Type B pancreatic cell (in vitro differentiated cells): ENCODE measurements around the gene ATG16L2. TPM values are rescaled to one million over a fixed set of nuclear protein-coding genes. Genes with fewer than 3 reads are reported as not detected.
"Not testable (repeated sequence)": the region's sequence is repeated elsewhere in the genome, so short reads cannot be mapped to it uniquely, and the experiment has no call there.

Experiments used
- DNase-seq: peaks from one replicate; pipeline ENCODE4 v3.0.0; 2021; ENCODE audit warnings: mixed read lengths; ENCODE audit not compliant: unreplicated experiment; ENCODE audit errors: extremely low spot score
- H3K27ac Mint-ChIP-seq: 2 replicates; pipeline ENCODE4 v1.8.0; 2021; ENCODE audit warnings: mild to moderate bottlenecking, mixed read lengths
- H3K27me3 Mint-ChIP-seq: 2 replicates; pipeline ENCODE4 v1.8.0; 2021; ENCODE audit warnings: mixed read lengths
- H3K36me3 Mint-ChIP-seq: 2 replicates; pipeline ENCODE4 v1.8.0; 2021; ENCODE audit warnings: mixed read lengths
- H3K4me1 Mint-ChIP-seq: one replicate; pipeline ENCODE4 v1.8.0; 2021; ENCODE audit warnings: mixed read lengths; ENCODE audit not compliant: unreplicated experiment
- H3K4me3 Mint-ChIP-seq: 2 replicates; pipeline ENCODE4 v1.8.0; 2021; ENCODE audit warnings: mild to moderate bottlenecking, mixed read lengths
- H3K9me3 Mint-ChIP-seq: 2 replicates; pipeline ENCODE4 v1.8.0; 2021; ENCODE audit warnings: mixed read lengths
- CTCF ChIP-seq: fragments of 200-600 bp; sonication (generic); conservative IDR thresholded peaks from 2 replicates; pipeline ENCODE4 v1.5.0; 2021; ENCODE audit warnings: antibody characterized with exemption, mild to moderate bottlenecking
- total RNA-seq: library from RNA; stranded (reverse); gene quantifications from 2 replicates; pipeline ENCODE4 v1.2.1, GENCODE V29; 2021; ENCODE audit warnings: low replicate concordance

ATG16L2 gene
- total RNA-seq, 1 donor from 2014 or later: 29.5 TPM

- no peak for TF ChIP-seq CTCF
- no peaks in the 10 kb centered on the region for H3K9me3 Mint-ChIP-seq
- DNase-seq: no peak
- no peaks in the 10 kb centered on the region for H3K27me3 Mint-ChIP-seq
- no peaks in the 10 kb centered on the region for H3K4me1 Mint-ChIP-seq
- H3K27ac Mint-ChIP-seq: no peak overlapping the region
- H3K36me3 Mint-ChIP-seq: peaks cover 4% of the 10 kb centered on the region
- H3K4me3 Mint-ChIP-seq: no peak overlapping the region
These were observed 42.5 kb downstream of the ATG16L2 start for GRCh38 chr11:72856551-72857345.

GRCh38 chr11:72858267-72858666 lies 44.1 kb downstream of the ATG16L2 start:
- H3K27me3 Mint-ChIP-seq, H3K4me1 Mint-ChIP-seq, H3K27ac Mint-ChIP-seq, H3K4me3 Mint-ChIP-seq, H3K9me3 Mint-ChIP-seq, H3K36me3 Mint-ChIP-seq, DNase-seq: not testable (repeated sequence)

GRCh38 chr11:72859126-72859525 lies 44.9 kb downstream of the ATG16L2 start:
- Mint-ChIP-seq H3K4me3 (no peak overlapping the region), H3K27me3 (no peaks in the 10 kb centered on the region), H3K36me3 (peaks cover 4% of the 10 kb centered on the region), H3K9me3 (no peaks in the 10 kb centered on the region), H3K27ac (no peak overlapping the region), H3K4me1 (no peaks in the 10 kb centered on the region)
- DNase-seq: no peak
- TF ChIP-seq CTCF: no peak

- no peak for TF ChIP-seq CTCF
- H3K4me3 Mint-ChIP-seq: no peak overlapping the region
- H3K36me3 Mint-ChIP-seq: peaks cover 4% of the 10 kb centered on the region
- H3K4me1 Mint-ChIP-seq: peaks cover 4% of the 10 kb centered on the region
- no peaks in the 10 kb centered on the region for H3K27me3 Mint-ChIP-seq
- no peaks in the 10 kb centered on the region for H3K9me3 Mint-ChIP-seq
- no peak overlapping the region for H3K27ac Mint-ChIP-seq
- no peak for DNase-seq
These were observed 45.8 kb downstream of the ATG16L2 start for GRCh38 chr11:72860010-72860409.

- Mint-ChIP-seq H3K4me3 (no peak overlapping the region), H3K4me1 (peaks cover 10% of the 10 kb centered on the region), H3K9me3 (no peaks in the 10 kb centered on the region), H3K27ac (no peak overlapping the region), H3K36me3 (peaks cover 4% of the 10 kb centered on the region), H3K27me3 (no peaks in the 10 kb centered on the region)
- no peak for DNase-seq
- TF ChIP-seq CTCF: no peak
These were observed 46.4 kb downstream of the ATG16L2 start for GRCh38 chr11:72860592-72860991.

GRCh38 chr11:72863091-72863490 lies 48.9 kb downstream of the ATG16L2 start:
- Mint-ChIP-seq H3K4me3 (no peak overlapping the region), H3K4me1 (peaks cover 11% of the 10 kb centered on the region), H3K27me3 (no peaks in the 10 kb centered on the region), H3K27ac (no peak overlapping the region), H3K36me3 (peaks cover 18% of the 10 kb centered on the region), H3K9me3 (no peaks in the 10 kb centered on the region)
- DNase-seq: no peak
- TF ChIP-seq CTCF: no peak
